Motor neuron (in vitro differentiated cells): ENCODE measurements around the gene CHMP1B. TPM values are rescaled to one million over a fixed set of nuclear protein-coding genes. Genes with fewer than 3 reads are reported as not detected.
"Not testable (repeated sequence)": the region's sequence is repeated elsewhere in the genome, so short reads cannot be mapped to it uniquely, and the experiment has no call there.

Experiments
- ATAC-seq, 8 experiments: fragments of 200-7000 bp; cut with Tn5 transposase; replicated peaks in 6 of 8; 2 replicates each; pipeline ENCODE4 v1.8.0; 2021; ENCODE audit warnings: mild to moderate bottlenecking in 8 of 8, moderate library complexity in 8 of 8
- H3K27ac ChIP-seq, 2 donors: fragments of 250-450 bp; sonication (Bioruptor Pico); 2 replicates each; pipeline ENCODE4 v1.9.0; 2021; ENCODE audit warnings: antibody characterized with exemption in 2 of 2, mild to moderate bottlenecking in 2 of 2, moderate library complexity in 1 of 2
- H3K4me1 ChIP-seq, 2 donors: fragments of 250-450 bp; sonication (Bioruptor Pico); replicated peaks in 1 of 2; 2 replicates each; pipeline ENCODE4 v1.6.1; 2021; ENCODE audit warnings: antibody characterized with exemption in 2 of 2, mild to moderate bottlenecking in 2 of 2, moderate library complexity in 1 of 2
- H3K4me3 ChIP-seq, 5 donors: fragments of 250-450 bp; sonication (Bioruptor Pico); 2 replicates each; pipeline ENCODE4 v1.9.0; 2021; ENCODE audit warnings: antibody characterized with exemption in 5 of 5, mild to moderate bottlenecking in 5 of 5, moderate library complexity in 4 of 5
- WGBS, 10 experiments: fragments of 450-650 bp; shearing (Covaris generic); methylation state at CpG; one replicate each; pipeline ENCODE4 v1.0.0; 2022; 5-methylcytosine and 5-hydroxymethylcytosine counted together
- in situ Hi-C, 9 experiments: fragments of 400-800 bp; cut with MboI; loops; one replicate each; pipeline ENCODE4 v1.15.0; 2021; ENCODE audit warnings: low sequenced_read_pairs in 9 of 9, low pct_unique_long_range_greater_than_20kb in 2 of 9; ENCODE audit not compliant: unreplicated experiment in 9 of 9
- total RNA-seq, 8 experiments: library from RNA; unstranded; fragments of 300-600 nt; gene quantifications; 2 replicates each; pipeline versions ENCODE4 v1.2.3 to v1.2.4, GENCODE V29; 2022

The CHMP1B gene
- total RNA-seq, 8 experiments from 2014 or later: 27.6 to 57.4 (median 39.1) TPM

DNA sequence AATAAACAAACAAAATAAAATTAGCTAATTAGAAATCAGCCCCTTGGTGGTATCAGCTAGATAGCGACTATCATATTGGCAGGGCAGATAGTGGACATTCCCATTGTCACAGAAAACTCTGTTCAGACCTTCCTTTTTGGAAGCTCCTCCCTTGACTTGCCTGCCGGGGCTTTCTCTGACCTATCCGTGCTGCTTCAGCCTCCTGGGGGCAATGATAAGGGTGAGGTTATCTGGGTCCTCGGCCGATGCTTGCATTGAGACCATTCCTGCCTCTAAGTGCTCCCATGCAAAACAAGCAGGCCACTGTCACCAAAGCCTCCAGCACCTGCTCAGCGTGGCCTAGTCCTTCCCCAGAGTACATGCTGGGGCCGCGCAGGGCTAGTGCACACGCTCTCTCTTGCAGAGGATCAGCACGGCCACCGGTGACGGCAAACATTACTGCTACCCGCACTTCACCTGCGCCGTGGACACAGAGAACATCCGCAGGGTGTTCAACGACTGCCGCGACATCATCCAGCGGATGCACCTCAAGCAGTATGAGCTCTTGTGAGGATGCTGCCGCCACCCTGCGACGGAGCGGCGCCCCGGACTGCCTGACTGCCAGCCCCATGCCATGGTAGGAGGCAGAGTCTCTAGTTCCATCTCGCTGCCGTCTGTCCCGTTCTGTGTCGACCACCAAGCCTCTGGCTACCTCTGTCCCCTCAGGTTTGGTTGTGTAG, 29.5 kb downstream of the CHMP1B start:
- 87 to 94% (median 90%) methylated on average over 4 to 14 of the region's 30 CpGs; no CpG with 5 or more reads in 6 of the 10 experiments for WGBS, 10 experiments
- in situ Hi-C loops: no loop called here
- no peak overlapping the region for H3K27ac ChIP-seq
- no peaks in the 10 kb centered on the region for H3K4me1 ChIP-seq
- no peak overlapping the region for H3K4me3 ChIP-seq
- ATAC-seq: no peak

DNA sequence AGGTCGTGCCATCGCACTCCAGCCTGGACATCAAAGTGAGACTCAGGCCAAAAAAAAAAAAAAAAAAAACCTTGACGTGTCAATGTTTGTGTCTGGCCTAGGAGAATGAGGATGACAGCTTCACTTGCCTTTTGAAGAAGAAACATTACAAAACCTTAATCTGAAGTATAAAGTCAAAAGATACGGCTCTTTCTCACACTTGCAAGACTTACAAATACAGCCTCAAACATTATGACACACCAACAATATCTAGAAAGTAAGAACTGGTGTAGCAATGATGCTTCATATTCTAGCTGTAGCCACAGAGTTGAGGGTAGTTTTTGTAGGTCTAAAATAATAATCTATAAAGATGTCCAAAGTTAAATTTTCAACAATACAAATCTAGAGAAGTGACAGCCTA, 31.4 kb downstream of the CHMP1B start:
- Histone ChIP-seq H3K4me1 (no peaks in the 10 kb centered on the region), H3K27ac (no peak overlapping the region), H3K4me3 (no peak overlapping the region)
- in situ Hi-C loops: no loop called here
- WGBS, 10 experiments: 63 to 100% (median 81%) methylated on average over 1 to 4 of the region's 4 CpGs; no CpG with 5 or more reads in 3 of the 10 experiments
- no peak for ATAC-seq

DNA sequence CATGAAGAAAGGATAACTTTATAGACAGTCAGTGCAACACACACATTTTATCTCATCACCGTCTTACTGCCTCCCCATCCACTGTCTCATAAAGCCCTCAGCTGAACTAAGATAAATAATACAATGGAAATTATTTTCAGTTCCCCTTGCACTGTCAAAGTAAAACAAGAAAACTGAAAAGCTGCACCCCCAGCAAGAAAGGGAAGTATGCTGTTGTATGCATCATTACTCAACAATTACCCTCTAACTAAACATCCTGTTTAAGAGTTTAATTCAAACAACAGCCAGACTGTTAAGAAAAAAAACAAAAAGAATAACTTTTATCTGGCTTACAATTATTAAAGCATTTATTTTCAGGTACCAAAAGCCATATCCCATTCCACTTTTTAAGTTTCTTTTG, 31.9 kb downstream of the CHMP1B start:
- Histone ChIP-seq H3K4me3 (no peak overlapping the region), H3K27ac (no peak overlapping the region), H3K4me1 (no peaks in the 10 kb centered on the region)
- no peak for ATAC-seq
- WGBS, 10 experiments: 50 to 100% (median 89%) methylated on average over 1 of the region's 1 CpG; no CpG with 5 or more reads in 1 of the 10 experiments
- in situ Hi-C loops: no loop called here

DNA sequence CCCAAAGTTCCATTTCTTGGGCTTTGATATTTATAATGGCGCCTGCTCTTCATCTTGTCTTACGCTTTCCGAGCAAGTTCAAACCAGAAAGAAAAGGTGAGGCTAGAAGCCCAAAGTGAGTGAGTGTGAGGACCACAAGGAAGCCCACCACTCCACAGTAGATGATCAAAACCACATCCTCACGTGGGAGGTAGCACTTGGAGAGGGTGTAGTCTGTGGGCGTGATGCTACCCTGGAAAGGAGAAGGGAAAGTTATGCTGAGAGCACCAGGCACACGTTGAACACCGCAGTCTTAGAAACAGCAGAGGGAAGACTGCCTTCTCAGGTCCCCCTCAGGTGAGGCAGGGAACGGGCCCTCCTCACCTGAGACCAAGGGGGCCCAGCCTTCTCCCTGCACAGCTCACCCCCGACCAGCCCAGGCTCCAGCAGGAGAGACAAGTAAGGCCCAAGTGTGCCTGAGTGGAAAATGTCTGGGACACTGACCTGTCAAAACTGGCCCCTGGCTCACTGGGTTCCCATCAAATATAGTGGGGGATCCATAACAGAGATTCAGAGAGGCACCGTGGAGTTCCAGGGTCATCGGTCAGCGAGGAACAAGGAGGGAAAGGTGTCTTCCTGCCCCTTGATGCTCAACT, 33.3 kb downstream of the CHMP1B start:
- ATAC-seq: no peak
- H3K27ac ChIP-seq: no peak overlapping the region
- in situ Hi-C loops: no loop called here
- 86 to 100% (median 92%) methylated on average over 1 to 6 of the region's 12 CpGs for WGBS, 10 experiments
- H3K4me3 ChIP-seq: no peak overlapping the region
- no peaks in the 10 kb centered on the region for H3K4me1 ChIP-seq

DNA sequence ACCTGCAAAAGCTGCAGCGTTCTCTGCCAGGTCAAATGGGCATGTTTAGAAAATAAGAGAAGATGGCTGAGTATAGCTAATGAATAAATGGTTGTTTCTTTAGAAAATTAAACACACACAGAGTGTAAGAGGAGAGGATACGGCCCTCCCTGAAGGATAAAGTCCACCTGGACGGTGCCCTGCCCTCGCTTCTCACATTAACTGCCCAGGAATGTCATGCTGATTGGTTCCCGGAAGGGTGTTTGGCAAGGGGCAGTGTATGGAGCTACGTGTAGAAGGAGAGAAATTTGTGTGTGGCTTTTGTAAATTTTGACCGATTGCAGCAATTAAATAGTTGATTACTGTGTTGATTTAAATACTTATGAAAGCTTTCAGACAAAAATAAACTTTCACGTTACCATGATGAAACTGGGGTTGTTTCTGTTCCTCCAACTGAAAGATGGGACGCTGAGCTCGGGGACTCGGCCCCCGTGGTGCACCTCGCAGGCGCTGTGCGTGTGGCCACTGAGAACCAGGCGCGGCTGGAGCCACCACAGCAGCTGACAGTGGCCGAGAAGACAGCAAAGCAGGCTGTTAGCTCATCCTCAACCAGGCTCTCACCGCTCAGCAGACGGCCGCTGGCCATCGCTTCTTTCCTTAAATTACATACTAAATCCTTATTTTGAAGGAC, 34.2 kb downstream of the CHMP1B start:
- 88 to 98% (median 91%) methylated on average over 4 to 18 of the region's 22 CpGs; no CpG with 5 or more reads in 1 of the 10 experiments for WGBS, 10 experiments
- Histone ChIP-seq H3K4me3 (no peak overlapping the region), H3K27ac (no peak overlapping the region), H3K4me1 (no peaks in the 10 kb centered on the region)
- in situ Hi-C loops: no loop called here
- no peak for ATAC-seq

DNA sequence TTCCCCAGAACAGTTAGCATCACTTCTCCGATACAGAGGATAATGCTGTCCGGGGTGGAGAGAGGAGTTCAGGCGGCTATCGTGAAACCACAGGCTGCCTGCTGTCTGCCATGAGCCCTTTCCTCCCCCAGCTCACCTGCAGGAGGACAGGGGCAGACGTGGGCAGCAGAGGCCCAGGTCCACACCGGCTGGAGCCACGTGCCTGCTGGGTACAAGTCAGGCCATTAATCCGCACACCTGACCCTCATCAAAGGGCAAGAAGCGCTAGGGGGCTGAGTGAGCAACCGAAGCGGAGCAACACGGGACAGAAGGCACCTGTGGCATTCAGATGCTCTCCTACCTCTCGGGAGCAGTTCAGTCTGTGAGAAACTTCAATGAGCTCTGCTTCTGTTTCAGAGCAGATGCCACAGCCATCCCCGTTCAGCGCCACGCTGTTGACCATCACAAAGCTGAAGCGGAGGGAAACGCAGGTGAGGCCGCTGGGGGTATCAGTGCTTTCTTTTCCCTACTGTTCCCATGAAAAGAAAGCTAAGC, 35.4 kb downstream of the CHMP1B start:
- H3K4me1 ChIP-seq: no peaks in the 10 kb centered on the region
- no peak overlapping the region for H3K27ac ChIP-seq
- in situ Hi-C loops: no loop called here
- no peak for ATAC-seq
- no peak overlapping the region for H3K4me3 ChIP-seq
- WGBS, 10 experiments: 78 to 100% (median 85%) methylated on average over 1 to 11 of the region's 19 CpGs; no CpG with 5 or more reads in 1 of the 10 experiments

DNA sequence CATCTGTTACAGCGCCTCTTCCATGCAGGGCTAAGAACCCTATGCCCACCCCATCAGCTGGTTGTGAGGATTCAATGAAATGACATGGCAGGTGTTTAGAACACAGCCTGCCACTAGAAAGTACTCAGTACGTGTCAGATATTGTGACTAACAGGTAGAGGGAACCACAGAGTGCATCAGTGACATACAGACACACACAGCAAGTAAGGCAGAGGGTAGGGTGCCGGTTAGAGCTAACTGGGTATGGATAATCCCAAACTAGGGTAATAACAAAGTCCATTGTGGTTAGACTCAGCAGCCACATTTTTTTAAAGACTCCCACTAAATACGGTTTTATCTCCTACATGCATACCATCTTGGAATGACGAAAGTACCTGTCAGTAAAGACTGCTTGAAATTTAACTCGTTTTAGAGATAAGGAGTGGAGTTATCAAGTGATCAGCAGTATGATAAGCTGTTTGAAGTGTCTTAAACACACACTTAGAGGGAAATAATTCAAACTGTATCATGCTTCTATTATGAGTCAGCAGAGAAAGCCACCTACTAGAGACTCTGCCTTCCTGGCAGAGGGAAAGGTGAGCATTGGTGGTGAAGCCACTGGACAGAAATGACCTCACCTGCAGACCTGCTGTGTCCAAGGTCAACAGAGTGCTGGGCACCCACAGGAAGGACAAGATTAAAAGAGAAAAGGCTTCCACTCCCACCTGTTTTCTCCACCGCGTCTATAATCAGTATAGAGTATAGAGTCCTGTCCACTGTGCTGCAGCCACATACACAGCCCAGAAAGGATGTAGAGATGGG, 36.3 kb downstream of the CHMP1B start:
- no peaks in the 10 kb centered on the region for H3K4me1 ChIP-seq
- WGBS, 10 experiments: 60 to 89% (median 81%) methylated on average over 2 to 8 of the region's 8 CpGs
- no peak overlapping the region for H3K4me3 ChIP-seq
- no peak overlapping the region for H3K27ac ChIP-seq
- no peak for ATAC-seq
- in situ Hi-C loops: no loop called here

DNA sequence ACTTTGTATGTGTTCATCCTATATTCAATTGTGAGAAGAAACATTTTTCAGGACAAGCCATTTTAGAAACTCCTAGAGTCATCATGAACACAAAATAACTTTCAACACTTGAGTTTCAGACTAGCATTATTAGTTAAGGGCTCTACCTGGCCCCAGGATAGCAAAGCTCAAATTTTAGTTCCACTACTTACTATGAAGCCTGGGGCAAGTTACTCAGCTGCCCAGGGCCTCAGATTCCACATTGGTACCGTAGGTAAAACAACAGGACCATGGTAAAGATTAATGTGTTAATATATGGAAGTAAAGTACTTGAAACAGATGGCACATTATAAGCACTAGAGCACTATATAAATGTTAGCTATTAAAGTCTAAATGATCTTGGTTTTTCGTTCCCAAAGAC, 37.5 kb downstream of the CHMP1B start:
- in situ Hi-C loops: no loop called here
- no peak for ATAC-seq
- Histone ChIP-seq H3K4me3 (no peak overlapping the region), H3K4me1 (no peaks in the 10 kb centered on the region), H3K27ac (no peak overlapping the region)
- 73 to 100% (median 89%) methylated on average over 1 to 2 of the region's 2 CpGs; no CpG with 5 or more reads in 2 of the 10 experiments for WGBS, 10 experiments

DNA sequence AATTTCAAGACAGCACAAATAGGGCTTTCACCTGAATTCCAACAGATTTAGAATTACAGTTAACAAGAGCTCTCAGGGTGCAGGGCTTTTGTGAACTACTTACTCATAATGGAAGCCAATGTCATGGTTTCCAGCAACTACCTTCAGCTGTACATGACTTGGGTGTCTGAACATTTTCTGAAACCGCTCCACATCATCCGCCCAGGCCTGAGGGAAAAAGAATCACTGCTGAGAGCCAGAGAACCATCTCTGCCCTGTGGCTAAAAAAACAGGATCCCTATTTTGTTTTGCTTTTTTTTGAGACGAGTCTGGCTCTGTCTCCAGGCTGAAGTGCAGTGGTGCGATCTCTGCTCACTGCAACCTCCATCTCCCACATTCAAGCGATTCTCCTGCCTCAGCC, 38.1 kb downstream of the CHMP1B start:
- in situ Hi-C loops: no loop called here
- 80 to 100% (median 100%) methylated on average over 1 to 5 of the region's 5 CpGs; no CpG with 5 or more reads in 4 of the 10 experiments for WGBS, 10 experiments
- H3K4me1 ChIP-seq: no peaks in the 10 kb centered on the region

DNA sequence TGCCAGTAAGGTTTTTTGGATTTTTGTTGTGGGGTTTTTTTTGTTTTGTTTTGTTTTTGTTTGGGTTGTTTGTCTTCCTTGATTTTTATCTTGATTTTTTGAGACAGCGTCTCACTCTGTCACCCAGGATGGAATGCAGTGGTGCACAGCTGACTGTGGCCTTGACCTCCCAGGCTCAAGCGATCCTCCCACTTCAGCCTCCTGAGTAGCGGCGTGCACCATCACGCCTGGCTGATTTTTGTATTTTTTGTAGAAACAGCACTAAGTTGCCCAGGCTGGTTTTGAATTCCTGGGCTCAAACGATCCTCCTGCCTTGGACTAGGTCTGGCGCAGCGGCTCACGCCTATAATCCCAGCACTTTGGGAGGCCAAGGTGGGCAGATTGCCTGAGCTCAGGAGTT, 40.5 kb downstream of the CHMP1B start:
- Histone ChIP-seq H3K4me1 (no peaks in the 10 kb centered on the region), H3K27ac (no peak overlapping the region), H3K4me3 (no peak overlapping the region)
- in situ Hi-C loops: no loop called here
- 89 to 100% (median 94%) methylated on average over 4 to 9 of the region's 9 CpGs; no CpG with 5 or more reads in 5 of the 10 experiments for WGBS, 10 experiments
- no peak for ATAC-seq

More for the DNA sequence above, 38.1 kb downstream of the CHMP1B start:
- ATAC-seq: no peak
- H3K27ac ChIP-seq: no peak overlapping the region
- H3K4me3 ChIP-seq: no peak overlapping the region

DNA sequence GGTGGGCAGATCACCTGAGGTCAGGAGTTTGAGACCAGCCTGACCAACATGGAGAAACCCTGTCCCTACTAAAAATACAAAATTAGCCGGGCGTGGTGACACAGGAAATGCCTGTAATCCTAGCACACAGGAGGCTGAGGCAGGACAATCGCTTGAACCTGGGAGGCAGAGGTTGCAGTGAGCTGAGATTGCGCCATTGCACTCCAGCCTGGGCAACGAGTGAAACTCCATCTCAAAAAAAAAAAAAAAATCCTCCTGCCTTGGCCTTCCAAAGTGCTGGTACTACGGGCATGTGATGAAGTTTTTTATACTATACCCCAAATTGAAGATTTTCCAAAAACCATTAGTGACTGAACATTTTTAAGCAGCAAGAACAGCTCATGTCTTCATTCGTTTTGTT, 41.2 kb downstream of the CHMP1B start:
- in situ Hi-C loops, H3K27ac ChIP-seq, H3K4me3 ChIP-seq, H3K4me1 ChIP-seq, ATAC-seq: not testable (repeated sequence)
- WGBS, 10 experiments: 65 to 100% (median 90%) methylated on average over 2 to 6 of the region's 7 CpGs; no CpG with 5 or more reads in 2 of the 10 experiments

DNA sequence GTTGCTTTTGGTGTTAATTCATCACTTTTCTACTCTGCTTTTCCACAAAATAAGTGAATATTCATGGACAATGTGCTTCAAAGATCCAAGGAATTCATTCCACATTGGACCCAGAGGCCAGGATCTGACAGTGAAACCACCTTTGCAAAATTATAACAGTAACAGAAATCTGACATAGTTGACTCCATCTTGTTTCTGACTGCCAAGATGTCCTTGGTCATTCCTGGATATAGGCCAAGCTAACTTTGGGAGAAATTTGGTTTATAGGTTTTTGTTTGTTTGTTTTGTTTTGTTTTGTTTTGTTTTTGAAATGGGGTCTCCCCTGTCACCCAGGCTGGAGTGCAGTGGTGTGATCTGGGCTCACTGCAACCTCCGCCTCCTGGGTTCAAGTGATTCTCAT, 46.6 kb downstream of the CHMP1B start:
- no peak for ATAC-seq
- 60 to 100% (median 100%) methylated on average over 1 of the region's 1 CpG; no CpG with 5 or more reads in 7 of the 10 experiments for WGBS, 10 experiments
- in situ Hi-C loops: no loop called here

More for the DNA sequence above, 46.6 kb downstream of the CHMP1B start:
- H3K27ac ChIP-seq: no peak overlapping the region
- H3K4me1 ChIP-seq: no peaks in the 10 kb centered on the region
- no peak overlapping the region for H3K4me3 ChIP-seq
